GM04504 (cell line): ENCODE results near the gene SUSD5.
A peak's percentile ranks its signal among the peaks of the same experiment; 100 is the strongest.
"Not testable (repeated sequence)": the region's sequence is repeated elsewhere in the genome, so short reads cannot be mapped to it uniquely, and the experiment has no call there.

Source experiments
- DNase-seq: peaks from one replicate; pipeline ENCODE4 v3.0.0-alpha.2; 2012; ENCODE audit warnings: low read depth

Gene SUSD5

GRCh38 chr3:33115024-33115768 is 103.4 kb downstream of the SUSD5 start:
- peak; percentile 74 for DNase-seq

- DNase-seq = no peak
These were observed 104.0 kb downstream of the SUSD5 start for GRCh38 chr3:33114622-33115023.

- peak; percentile 87 for DNase-seq
These were observed 104.6 kb downstream of the SUSD5 start, which contains the start of gene CRTAP for GRCh38 chr3:33113772-33114621. Gene CRTAP (plus strand): TSS chr3:33114014. CDS start chr3:33114078, 64 bp downstream.

- DNase-seq = no peak
These were observed 107.0 kb downstream of the SUSD5 start for GRCh38 chr3:33111581-33111980.

DNA sequence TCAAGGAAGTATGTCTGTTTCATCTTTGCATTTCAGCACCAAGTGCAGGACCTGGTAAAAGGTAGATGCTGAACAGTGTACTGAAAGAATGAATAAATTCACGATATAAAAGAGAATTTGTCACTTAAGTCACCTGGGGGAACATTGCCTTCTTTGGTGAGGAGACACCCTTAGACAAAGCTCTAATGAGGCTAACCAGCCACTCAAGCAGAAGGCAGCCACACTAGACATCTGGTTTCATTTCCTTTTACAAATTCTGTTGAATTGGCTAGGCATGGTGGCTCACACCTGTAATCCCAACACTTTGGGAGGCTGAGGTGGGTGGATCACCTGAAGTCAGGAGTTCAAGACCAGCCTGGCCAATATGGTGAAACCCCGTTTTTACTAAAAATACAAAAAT is 111.8 kb downstream of the SUSD5 start:
- not testable (repeated sequence) for DNase-seq

DNA sequence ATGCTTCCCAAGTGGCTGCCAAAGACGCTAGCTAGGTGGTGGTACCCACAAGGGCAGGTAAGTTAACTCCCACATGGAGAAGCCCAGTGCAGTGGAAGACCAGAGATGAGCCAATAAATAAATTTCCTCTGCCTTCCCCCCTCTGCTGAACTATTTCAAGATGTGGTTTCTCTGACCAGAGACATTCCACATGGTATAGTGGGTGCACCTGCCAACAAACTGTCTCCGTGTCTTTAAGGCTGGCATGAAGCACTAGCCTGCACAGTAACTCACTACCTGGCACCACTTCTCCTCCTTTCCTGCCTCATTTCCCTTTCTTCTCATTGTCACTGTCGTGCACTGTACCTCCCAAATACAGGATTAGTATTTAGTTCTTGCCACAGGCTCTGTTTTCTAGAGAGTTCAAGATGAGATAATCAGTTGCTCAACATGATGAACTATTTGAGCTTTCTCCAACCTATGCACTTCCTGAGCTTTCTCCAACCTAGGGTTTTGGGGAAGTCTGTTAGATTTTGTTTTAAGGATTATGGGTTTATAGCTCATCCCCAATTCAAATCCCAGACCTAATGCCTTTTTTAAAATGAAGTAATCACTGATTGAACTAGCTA is 113.2 kb downstream of the SUSD5 start:
- DNase-seq = no peak

DNA sequence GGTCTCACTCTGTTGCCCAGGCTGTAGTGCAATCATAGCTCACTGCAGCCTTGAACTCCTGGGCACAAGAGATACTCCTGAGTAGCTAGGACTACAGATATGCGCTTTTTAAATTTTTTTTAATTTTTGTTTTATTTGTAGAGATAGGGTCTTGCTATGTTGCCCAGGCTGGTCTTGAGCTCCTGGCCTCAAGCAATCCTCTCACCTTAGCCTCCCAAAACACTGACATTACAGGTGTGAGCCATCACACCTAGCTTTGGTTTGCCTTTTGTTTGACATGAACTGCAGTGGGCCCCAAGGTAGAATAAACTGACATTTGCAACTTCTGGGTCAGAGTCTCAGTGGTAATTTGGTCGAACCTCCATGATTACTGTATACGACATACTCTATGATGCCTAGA is 113.8 kb downstream of the SUSD5 start:
- DNase-seq = no peak

- DNase-seq = no peak
These were observed 115.1 kb downstream of the SUSD5 start for GRCh38 chr3:33103480-33103879.

DNA sequence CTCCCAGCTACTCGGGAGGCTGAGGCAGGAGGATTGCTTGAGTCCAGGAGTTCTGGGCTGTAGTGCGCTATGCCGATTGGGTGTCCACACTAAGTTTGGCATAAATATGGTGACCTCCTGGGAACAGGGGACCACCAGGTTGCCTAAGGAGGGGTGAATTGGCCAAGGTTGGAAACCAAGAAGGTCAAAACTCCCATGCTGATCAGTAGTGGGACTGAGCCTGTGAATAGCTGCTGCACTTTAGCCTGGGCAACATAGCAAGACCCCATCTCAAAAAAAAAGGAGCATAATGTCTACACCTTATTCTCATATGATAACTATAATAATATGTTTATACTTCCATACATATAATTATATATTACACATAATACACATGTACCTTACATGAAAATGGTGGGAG is 115.6 kb downstream of the SUSD5 start:
- DNase-seq = no peak

DNA sequence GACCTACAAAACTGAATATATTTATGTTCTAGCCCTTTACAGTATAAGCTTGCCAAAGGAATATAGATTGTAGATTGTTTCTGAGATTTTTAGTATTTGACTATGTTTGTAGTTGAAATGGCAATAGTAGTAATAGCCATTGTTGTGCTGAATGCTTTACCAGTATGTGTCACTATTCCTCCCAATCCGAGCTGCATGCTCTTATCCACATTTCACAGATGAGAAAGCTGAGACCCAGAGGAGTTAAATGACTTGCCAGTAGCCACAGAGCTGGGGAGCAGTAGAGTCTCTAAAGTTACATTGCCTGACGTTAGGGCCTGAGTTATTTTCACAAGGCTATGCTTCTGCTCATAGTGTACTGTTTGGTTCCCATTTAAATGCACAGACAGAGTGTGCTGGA is 118.4 kb downstream of the SUSD5 start:
- no peak for DNase-seq
